DMS153 treated with DMSO at 0.1 percent for 48 hours (cell line): ENCODE measurements around the gene MAP3K6.

Experiments
- DNase-seq: peaks from one replicate; lab custom pipeline; 2025; ENCODE audit not compliant: unreplicated experiment; lab: John Stamatoyannopoulos, UW

Gene MAP3K6

DNA sequence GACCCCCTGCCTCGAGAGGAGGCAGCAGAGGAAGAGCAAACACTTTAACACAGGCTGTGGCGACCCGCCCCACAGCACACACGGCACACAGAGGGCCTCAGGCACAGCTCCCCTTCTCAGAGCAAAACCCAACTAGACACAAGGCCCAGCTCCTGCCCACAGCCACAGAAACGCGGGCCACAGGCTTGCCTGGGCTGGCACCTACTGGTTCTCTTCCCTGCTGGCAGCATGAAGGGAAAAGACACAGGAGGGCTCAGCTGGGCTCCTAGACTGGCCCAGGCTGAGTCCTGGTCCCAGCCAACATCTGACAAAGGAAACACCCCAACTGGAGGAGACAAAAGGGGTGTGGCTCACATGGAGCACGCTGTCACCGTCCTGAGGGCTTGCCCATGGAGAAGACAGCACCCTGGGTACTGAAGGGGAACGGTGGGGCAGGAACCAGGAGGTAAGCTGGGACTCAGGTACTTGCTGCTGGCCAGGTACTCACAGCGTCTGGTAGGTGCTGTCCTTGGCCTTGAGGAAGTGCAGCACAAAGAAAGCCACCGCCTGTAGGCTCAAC is 12.9 kb upstream of the MAP3K6 start:
- no peak for DNase-seq

DNA sequence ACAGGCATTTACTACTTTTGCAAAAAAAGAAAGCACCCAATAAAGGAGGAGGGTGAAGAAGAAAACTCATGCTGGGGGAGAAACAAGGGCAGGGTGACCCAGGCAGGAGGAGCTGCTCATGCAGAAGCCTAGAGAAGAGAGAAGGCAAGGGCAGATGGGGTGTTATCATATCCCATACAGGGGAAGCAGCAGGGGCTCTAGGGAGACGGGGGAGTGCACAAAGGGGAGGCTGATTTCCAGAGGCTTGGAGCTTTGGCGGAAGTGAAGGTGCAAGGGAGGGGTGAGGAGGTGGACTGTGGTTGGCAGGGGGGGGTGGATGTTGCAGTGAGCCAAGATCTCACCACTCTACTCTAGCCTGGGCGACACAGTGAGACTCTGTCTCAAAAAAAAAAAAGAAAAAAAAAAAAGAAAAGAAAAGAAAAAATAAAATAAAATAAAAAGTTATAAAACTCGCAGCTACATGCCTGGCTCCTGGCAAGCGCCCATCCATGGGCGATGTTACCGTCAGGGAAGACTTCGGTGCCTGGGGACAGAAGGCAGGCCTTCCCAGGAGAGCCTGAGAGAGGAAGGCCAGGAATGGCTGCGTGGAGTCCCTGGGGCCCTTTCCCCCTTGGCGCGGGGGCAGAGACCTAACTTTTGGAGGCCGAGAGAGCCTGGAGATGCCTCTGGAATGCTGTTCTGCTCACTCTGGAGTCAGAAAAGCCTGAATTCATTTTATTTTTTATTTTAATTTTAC is 11.2 kb upstream of the MAP3K6 start:
- no peak for DNase-seq

DNA sequence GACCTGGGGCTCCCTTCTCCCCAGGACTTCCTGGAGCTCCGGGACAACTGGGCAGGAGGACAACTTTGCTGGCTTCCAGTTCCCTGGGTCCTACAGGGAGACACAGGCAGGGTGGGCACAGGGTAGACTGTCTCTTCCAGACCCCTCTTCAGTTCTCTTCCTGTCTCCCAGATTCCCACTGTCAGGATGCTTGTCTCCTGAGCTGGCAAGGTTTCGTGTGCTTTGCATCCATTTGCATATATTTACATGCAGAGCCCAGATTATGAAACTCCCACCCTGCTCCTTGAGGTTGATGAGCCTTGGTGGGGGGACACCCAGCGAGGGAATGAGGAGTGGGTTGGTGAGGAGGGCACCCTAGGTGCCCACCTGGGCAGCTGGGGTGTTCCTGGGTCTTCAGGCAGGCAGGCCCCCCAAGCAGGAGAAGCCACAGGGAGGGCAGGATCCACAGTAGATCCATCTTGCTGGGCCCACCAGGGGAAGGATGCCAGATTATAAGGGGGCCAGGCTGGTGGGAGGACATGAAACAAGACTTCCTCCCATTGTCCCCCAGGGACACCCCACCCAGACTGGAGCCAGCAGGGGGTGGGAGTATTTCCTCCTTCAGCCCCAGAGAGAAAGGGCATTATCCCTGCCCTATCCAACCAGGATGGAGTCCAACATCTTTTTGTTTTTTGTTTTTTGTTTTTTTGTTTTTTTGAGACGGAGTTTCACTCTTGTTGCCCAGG is 7.8 kb upstream of the MAP3K6 start, which contains the start of gene FCN3:
Gene FCN3, minus strand, starts transcription at position 463 of the 725 bp plus-strand sequence. Its CDS starts 6 bp downstream, at position 457.
- no peak for DNase-seq

DNA sequence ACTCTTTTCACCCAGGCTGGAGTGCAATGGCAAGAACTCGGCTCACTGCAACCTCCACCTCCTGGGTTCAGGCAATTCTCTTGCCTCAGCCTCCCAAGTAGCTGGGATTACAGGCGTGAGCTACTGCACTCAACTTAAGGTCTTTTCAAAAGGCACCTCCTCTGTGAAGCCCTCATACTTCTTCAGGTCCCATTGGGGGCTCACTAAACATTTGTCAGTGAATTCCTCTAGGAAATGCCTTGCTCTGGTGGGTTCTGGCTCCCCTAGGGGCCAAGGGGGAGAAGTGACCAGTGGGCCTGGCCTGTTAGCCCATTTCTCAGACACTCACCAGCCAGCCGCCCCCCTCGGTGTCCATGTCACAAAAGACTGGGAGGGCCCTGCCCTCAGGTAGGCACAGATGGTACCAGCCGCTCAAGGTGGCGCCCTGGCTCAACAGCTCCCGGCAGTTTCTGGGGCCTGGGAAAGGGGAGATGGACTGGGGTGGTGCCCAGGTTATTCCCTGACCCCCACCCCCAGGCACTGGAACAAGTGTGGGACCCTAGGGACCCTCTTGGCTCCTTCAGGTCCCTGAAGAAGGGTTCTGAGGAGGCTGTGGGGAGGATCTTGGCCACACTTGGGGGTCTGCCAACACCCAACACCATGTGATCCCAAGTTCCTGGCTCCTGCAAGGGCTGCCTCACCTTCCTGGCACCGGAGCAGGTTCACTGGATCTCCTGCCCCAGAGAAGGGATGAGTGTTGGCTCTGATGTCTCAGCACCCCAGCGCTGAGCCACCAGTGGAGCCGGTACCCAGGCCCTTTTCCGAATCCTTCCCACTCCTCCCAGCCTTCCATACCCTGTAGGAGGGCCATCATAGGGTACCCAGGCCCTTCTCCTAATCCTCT is 6.3 kb upstream of the MAP3K6 start:
- no peak for DNase-seq

DNA sequence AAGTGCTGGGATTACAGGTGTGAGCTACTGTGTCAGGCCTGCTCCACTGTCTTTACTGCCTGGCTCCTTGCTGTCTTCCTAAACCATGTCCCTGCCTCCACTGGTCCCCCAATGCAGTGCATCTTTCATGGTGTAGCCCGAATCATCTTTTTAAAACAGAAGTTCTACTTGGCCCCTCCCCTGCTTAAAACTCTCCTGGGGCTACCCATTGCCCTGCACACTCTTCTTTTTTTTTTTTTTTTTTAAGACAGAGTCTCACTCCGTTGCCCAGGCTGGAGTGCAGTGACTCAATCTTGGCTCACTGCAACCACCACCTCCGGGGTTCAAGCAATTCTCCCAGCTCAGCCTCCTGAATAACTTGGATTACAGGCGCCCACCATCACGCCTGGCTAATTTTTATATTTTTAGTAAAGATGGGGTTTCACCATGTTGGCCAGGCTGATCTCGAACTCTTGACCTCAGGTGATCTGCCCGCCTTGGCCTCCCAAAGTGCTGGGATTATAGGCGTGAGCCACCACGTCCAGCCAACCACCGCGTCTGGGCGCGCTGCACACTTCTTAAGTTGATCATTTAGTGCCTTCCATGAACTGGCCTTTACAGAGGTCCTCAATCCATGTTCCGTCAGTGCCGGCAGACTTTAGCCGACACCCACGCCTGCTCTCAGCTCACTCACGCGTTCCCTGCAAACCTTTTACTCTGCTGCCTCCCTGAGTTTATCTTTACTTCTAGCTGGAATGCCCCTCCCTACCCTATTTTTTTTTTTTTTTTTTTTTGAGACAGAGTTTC is 5.5 kb upstream of the MAP3K6 start:
- no peak for DNase-seq

DNA sequence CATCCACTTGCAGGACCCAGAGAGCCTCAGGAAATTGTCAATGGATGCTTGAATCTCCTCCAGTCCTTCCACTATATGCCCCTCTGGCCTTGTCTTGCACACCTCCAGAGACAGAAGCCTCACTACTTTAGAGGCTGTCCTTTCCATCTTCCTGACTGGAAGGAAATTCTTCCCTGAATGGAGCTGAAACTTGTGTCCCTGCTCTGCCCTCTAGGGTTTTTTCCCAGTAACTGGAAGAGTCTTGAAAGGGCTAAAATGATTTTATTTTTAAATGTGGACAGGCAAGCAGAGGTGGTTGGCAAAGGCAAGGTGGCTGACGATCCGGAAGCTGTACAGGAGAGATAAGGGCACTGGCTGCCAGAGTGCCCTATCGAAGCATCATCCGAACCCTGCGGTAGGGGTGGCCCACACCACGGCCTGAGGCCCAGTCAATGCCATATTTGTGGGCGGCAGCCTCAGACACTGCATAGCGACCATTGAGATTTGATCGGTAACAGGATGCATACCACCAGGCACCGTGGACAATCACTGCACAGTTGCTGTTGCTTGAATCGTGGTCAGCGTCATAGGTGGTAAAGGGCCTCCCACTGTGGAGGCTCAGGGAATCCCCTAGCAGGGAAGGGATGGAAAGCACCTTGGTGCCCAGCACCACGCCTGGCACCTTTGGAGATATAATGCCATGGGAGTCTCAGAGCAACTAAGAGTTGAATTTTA is 2.3 kb upstream of the MAP3K6 start:
- no peak for DNase-seq

DNA sequence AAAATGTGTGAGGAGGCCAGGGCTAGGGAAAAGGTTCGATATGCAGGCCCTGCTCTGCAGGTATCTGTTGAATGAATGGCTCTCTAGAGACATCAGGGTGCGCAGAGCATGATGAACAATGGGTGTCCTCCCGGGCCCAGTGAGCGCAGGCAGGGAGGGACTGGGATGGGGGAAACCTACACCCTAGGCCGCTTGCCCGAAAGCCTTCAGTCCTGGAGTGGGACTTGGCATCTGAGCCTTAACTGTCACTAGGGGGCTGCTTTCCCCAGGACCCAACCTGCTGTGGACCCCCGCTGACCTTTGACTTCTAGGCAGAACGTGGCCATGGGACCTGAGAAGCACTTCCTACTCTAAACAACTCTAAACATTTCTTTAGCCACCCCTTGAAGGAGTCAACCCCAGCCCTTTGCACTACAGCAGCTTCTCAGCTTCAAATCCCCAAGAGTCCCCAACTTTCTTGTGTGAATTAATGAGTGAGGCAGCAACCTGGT is 444 bp upstream of the MAP3K6 start:
- no peak for DNase-seq

DNA sequence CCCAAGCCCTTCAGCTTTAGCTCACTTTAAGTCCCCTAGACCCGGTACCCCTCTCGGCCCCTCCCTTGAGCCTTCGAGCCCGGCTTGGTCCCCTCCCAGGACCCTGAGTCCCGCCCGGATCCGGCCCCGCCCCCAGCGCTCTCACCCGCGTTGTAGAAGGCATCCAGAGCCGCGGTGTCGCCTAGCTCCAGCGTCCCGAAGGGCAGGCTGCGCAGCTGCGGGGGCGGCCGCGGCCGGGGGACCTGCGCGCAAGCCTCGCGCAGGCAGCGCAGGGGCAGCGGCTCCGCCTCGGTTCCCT is 699 bp downstream of the MAP3K6 start:
- peak; percentile 53 for DNase-seq

DNA sequence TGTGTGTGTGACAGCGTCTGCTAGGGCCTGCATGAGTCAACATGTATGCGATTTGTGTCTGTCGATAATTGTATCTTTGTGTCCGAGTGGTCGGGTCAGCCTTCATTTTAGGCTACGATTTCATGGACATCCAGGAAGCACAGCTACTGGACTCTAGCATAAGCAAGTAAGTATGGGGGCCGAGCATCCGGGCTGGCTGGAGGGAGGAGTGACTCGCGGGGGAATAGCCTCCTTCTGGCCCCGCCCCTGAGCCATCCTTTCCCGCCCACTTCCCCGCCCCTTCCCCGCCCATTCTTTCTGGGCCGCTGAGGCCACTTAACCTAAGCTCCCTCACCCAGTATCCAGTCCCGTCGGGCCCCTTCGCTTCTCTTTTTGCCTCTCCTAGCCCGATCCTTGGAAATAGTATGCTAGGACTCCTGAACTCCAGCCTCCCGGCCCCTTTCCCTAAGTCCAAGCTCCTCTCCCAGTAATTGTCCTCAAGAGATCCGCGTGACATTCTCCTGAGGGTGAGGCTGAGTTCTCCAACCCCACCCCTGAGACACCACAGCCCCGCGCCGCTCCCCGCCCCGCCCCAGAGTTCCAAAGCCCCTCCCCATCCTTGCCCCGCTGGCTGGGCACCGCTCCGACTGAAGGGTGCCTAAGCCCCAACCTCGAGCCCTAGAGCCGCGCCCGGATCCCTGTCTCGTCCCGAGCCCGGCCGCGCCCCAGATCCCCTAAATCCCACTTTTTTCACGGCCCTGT is 1.2 kb downstream of the MAP3K6 start:
- peak; percentile 85 for DNase-seq

DNA sequence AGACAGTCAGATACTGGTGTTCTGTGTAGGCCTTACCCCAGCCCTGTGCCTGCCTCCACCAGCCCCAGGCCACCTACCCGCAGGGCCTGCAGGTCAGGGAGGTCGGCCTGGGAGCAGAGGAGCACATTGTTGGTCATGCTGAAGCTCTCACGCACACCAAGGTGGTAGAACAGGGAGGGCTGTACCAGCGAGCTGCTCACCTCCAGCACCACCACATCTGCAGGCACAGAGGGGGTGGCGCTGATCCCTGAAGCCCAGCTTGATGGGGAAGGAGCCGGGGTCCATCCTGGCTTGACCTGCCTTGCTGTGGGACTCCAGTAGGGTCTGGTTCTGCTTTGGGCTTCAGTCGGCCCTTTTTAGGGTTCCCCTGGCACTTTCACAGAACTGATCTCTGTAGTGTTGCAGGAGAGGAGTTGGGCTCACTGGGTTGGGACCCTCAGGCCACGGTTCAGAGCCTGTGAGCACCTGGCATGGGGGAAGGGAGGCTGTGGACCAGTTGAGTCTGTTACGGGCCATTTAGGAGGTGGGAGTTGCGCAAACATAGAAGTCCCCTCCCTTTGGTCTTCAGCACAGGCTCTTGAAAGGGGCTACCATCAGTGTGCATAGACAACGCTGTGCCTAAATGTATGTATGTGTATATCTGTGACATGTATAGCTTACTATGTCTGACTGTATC is 1.9 kb downstream of the MAP3K6 start:
- DNase-seq = no peak

DNA sequence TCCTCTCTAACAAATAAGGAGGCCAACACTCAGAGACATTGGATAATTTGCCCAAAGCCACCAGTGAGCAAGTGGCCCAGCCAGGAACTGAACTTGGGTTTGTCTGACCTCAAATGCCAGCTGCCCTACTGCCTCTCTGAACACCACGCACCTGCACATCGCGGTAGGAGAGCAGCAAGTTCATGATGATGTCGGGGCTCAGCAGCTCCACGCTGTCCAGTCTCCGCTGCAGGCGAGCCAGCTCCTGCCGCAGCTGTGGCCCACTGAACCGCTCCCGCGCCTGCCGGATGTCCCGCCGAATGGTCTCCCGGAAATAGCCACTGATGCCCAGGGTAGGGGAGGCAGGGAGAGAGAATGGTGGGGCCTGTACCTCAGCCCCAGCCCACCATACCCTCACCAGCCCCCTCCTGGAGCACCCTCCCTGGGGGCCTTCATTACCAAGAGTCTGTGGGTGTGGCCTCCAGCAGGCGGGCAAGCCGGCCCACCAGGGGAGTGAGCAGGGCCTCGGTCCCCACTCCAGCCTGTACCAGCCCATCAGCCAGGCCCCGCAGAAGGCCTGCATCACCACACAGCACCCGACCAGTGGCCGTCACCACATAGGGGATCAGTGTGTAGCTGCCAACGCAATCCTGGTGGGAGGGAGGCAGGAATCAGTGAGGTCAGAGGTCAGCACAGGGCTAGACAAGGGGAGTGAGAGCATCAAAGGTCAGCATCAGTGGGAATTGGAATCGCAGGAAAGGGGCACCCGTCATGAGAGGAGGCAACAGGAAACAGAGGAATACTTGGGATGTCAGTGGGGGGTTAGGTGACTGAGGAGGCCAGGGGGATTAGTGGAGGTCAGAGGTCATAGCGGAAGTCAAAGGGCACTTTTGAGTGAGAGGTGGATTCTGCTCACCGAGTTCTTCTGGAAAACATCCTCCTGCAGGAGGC is 2.7 kb downstream of the MAP3K6 start:
- DNase-seq = no peak

DNA sequence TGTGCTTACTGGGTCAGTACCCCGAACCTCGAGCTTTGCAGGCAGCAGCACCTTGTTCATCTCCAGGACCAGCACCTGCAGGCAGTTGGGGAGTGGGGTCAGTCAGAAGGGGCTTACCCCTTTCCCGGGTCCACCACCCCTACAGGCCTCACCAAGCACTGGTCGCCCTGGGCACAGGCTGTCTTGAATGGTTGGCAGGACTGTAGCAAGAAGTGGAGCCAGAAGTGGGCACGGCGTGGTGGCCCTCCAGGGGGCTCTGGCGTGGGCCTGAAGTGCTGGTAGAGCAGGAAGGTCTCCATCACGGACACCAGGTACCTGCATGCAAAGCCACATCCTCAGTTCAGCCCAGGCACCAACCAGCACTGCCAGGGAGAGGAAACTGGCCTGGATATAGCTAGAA is 5.2 kb downstream of the MAP3K6 start:
- no peak for DNase-seq

DNA sequence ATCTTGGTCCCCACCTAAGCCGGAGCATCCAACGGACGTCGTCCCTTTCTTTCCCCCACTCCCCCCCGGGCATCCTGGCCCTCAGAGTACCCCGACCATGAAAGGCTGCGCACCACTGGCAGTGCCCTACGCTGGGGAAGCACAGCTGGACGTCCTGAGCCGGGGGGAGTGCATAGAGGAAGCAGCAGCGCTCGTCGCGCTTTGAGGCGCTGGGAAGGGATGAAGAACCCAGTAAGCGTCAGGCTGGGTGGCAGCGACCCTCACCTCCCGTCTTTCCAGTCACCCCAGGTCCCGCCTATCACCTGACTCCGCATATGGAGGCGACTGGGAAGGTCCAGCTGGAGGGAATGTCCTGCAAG is 5.7 kb downstream of the MAP3K6 start:
- DNase-seq = no peak

DNA sequence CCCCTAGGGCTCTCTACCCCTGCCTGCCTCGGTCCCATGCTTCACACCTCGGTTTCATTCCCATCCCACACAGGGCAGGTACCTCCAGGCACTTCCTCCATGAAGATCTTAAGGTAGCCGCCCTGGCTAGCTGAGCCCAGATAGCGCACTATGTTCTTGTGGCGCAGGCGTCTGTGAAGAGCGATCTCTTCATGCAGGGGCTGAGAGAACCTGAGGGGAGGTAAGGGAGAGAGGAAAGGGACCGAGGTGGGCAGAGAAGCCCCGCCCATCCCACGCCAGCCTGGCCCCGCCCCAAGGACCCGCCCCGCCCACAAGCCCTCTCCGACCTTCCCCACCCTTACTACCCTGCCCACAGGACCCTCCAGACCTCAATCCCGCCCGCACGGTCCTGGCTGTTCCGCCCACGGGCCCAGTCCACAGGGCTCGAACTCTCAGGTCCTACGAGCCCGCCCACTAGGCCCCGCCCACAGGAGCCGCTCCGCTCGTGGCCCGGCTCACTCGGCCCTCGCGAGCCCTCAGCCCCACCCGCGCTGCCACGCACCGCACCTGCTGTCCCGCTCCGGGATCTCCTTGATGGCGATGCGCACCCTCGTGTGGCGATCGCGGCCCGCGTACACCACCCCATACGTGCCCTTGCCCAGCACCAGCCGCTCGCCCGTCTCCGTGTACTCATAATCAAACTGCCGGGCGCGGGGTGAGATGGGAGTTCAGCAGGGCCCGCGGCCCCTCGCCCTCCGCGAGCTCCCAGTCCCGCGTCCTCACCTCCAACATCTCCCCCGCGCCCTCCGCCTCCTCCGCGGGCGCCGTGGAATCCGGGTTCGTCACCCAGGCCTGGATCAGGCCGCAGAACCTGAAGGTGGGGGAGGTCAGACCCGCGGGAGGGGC is 6.4 kb downstream of the MAP3K6 start:
- DNase-seq = no peak

DNA sequence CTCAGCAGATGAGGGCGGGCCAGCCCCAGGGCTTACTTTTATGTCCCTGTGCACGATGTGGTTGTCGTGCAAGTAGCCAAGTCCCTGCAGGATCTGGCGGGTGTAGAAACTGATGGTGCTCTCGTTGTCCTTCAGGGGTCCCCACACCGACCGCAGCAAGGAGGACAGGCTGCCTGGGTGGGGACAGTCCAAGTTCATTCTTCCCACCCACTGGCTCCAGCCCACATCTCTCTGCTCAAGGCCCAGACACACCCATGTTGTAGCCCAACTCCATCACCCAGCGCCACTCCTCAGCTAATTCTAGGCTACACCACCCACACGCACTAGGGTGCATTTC is 7.0 kb downstream of the MAP3K6 start:
- no peak for DNase-seq

DNA sequence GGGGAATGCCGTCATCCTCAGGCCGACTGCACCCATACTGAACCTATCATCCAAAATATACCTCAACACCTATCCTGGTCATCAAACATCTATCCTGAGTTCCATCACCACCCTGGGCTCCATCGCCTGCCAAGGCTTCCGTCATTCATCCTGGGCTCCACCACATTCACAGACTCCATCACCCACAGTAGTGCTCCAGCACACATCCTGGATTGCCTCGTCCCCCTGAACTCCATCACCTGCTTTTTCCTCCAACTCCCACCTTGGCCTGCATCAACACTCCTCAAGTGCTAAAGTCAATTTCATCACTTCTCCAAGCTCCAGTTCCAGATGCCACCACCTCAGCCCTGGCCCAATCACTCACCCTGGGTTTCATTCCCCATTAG is 7.8 kb downstream of the MAP3K6 start:
- DNase-seq = no peak
